Measurements from ENCODE around the gene PTPRD.

The PTPRD gene

DNA sequence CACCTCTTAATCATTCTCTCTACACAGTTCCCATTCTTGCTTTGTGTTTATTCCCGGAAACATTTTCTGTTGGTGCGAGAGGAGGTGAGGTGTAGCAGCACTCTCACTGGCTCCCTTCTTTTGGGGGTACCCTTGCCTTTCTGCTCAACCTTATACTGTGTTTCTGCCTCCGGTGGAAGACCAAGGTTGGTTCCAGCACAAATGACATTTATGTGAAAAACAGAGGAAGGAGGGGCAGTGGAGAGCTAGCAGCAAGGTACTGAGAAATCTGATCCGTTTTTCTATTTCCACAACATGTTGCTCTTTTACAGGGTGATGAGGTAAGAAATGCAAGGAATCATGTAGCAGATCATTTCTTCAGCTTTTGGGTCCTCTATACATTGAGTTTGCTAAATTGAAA lies 2165.2 kb downstream of the PTPRD start:
- DNase-seq, result no peak

DNA sequence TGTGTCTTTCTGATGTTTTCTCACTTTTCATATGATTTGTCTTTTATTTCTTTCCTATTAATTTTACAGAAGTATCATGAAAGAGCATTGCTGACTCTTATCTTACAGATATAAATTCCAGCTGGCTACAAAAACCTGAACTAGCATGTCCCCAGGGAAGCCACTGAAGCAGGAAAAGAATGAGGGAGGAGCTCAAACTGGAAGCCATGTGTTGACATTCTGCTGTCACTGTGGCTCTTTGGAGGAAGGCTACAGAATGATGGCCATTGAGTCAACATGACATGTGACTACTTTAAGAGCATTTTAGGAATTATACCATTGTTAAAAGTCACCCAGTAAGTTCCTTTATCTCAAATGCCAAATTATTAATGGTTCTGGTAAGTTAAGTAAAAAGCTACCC lies 2174.9 kb downstream of the PTPRD start:
- no peak for DNase-seq

DNA sequence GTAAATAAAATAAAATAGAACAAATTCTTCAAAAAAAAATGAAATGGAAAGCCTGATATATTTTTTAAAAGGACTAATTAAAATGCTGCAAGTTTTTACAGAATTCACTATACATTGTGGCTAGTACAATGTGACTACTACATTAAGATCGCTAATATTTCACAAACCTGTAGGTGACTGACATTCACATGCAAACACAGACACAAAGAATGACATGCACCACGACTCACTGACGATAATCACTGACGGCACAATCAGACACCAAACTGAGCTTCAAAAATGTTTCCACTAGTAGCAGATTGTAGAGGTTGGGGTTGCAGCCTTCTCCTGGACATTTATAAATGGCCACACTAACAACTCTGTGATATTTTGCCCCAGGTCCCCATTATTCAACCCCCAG lies 2175.5 kb downstream of the PTPRD start:
- DNase-seq, result no peak

DNA sequence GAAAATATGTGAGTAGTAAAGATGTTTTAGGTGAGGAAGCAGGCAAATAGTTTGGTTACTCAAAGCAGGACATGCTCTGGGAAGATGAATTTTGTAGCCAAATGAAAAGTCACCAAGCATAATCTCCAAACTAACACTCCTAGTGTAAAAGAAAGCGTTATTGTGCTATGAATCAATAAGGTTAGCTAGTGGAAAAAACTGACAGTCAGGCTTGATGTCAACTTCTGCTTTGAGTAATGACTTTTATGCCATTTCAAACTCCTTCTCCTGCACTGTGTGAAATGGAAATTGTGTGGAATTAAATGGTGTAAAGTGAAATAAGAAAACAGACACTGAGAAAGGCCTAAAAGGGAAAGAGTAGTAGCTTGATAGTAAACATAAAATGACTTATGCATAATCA lies 2176.0 kb downstream of the PTPRD start:
- no peak for DNase-seq

DNA sequence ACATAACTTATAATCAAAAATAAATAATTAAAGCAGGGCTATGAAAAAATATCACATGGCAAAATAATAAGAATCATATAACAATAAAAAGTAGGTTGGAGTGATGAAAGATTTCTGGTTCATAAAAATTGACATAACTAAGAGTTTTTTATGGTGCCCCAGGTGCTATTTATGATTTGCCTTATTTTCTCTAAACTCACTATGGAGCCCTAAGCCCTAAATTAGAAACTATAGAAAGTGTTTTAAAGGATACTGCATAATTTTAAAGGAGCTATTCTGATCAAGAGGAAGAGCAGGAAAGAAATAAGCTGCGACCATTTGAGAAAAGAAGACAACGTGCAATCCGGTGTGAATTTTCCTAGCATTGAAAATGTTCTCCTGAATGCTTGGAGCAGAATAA lies 2178.2 kb downstream of the PTPRD start:
- DNase-seq, result no peak

DNA sequence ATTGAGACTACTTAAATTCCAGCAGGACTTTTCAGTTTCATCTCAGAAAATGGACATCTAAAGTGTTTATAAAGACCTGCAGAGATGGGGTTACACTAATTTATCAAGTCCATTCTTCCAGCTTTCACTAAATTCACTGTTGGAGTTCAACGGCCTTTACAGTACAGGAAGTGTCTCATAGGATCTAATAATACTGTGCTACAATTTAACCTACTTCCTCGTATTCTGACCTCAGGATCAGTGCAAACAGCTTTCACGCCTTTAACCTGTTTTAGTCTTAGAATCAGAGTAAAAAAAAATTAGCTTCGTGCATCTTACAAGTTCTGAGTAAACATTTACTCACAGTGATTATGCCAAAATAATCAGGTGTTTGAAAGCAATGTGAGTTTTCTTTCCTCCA lies 2180.6 kb downstream of the PTPRD start:
- no peak for DNase-seq

DNA sequence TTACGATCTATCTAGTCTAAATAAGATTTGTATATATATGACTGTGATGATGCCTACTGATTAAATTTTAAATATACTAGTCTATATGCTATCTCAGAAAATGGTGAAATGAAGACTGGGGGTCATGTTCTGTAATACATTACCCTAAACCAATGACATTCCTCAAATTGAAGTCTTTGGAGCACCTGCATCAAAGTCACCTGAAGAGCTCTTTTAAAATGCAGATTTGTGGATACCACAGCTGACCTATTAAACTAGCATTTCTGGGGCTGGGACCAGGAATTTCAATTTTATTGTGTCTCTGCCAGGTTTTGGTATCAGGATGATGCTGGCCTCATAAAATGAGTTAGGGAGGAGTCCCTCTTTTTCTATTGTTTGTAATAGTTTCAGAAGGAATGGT lies 2181.3 kb downstream of the PTPRD start:
- DNase-seq, result no peak

DNA sequence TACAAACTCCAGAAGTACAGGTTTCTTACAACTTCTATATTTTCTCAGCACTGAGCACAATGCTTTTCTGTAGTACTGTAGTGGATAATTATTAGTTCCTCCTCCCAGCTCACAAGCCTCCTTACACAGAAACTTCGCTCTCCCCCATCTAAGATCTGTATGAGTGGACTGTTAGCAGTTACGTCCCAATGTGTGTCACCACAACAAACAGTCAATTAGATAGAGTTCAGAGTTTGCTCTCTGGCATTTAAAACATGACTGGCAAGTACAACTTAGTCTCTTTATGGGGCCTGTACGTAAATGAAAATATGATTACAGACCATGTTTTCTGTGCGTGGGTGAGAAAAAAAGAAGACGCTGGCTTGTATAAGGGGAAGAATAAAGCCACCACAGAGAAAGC lies 2181.9 kb downstream of the PTPRD start:
- DNase-seq, result no peak

DNA sequence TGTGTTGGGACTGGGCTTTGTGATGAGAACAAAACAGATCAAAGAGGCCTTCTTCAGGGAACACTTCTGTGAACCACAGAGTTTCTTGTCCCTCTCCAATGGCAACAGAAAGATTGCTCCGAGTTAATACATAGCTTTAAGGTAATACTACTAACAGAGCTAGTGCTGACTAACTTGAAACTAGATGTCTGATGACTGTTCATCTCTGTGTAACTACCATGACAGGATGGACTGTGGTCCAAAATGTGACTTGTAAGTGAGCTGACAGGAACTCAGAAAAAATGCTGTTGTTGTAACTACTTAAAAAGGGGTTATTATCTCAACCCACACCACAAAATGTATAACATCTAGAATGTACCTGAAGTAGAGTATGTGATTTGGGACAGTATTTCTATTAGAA lies 2183.0 kb downstream of the PTPRD start:
- DNase-seq, result no peak

DNA sequence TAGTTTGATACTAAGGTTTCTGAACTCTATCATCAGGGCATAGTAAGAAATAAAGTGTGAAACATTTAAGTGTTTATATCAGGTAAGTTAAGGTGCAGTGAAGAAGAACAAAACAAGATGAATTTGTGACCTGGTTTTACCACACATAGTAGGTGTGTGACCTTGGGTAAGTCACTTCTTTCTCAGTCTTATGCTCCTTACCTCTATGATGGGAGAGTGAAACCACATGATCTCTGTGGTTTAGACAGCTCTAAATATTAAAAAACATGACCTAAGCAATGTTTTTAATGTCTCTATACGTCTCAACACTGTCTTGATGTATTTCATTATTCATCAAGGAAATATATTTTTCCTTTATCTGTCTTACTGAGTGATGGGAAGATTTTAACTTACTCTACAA lies 2183.6 kb downstream of the PTPRD start:
- no peak for DNase-seq

DNA sequence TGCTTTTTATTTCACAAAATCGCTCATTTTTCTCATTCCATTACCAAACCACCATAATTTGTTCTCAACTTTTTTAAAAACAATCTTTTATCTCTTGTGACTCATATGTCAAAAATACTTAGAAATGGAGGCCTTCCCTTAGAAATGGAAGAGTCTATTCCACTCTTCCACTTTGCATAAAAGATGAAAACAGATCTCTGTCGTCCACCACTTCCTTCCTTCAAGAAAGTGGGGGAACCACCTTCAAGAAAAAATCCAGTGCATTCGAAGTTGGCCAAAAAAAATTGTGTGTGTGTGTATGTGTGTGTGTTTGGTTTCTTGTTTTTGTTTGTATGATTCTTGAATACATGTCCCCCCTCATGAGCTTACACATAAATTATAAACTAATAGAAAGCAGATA lies 2184.4 kb downstream of the PTPRD start:
- no peak for DNase-seq

DNA sequence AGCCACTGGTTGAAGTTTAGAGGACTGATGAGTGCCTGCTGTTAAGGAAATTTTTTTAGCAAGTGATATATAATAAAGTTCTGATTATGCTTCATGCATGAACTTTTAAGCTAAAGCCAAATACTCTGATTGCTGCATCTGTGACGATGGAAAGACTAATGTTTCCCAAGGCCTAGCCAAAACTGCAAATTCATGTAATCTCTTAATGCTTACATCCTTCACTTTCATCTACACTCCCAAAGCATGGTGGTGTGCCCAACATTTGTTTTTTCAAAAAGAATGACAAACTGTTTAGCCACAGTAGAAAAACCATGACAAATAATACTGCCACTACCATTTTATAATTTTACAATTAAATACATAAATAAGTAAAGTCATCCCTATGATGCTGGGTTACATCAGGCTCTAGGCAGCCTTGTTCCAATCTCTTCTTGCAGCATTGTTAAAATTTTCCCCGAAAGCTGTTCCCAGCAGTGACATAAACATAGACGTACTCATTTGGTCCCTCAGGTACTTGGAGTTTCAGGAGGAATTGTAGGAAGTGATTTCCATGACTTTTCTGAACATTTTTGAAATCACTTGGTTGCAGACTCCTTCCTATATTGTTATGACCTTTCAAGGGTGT lies 2187.9 kb downstream of the PTPRD start:
- DNase-seq, result no peak

DNA sequence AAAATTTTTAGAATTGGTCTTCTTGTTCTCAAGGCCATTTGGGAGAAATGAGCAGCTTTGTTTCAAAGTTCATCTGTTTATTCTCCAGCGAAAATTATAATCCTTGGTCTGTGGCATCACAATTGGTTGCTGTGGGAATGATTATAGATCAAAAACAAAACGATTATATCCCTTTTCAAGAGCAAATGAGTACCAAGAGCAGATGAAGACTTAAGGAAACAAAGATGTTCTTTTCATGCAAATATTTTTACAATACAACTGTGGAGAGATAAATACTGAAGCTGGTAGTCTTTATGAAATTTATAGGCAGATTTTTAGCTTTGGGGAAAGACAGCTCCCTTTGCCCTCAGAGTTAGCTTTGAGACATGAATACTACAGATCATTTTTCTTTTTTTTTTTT lies 2192.4 kb downstream of the PTPRD start:
- DNase-seq, result no peak

DNA sequence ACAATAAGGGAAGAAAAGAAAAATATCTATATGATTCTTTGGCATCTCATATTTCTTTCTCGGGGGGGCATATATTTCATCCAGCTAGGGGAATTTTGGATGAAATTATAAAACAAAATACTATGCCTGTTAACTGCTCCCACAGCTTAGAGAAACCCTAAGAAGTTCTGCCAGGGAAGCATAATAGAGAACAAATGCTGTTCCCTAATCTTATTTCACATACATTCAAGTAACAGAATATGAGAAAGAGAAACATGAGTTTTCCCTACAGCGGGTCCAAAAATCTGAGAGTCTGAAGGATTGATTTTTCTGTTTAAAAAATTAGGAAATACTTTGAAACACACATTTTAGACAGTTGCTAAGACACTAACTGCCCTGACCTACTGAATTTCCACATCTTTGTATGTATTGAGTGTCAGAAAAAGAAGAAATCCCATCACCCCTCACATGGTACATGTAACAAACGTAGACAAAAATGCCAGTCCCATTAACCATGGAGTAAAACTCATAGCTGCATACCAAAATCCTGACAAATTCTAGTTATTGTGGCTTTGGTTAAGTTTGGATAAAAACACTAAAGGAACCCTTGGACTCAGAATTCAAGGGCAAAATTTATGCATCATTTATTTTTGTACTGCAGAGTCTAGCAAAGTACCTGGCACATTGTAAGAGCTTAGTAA lies 2193.1 kb downstream of the PTPRD start:
- no peak for DNase-seq

DNA sequence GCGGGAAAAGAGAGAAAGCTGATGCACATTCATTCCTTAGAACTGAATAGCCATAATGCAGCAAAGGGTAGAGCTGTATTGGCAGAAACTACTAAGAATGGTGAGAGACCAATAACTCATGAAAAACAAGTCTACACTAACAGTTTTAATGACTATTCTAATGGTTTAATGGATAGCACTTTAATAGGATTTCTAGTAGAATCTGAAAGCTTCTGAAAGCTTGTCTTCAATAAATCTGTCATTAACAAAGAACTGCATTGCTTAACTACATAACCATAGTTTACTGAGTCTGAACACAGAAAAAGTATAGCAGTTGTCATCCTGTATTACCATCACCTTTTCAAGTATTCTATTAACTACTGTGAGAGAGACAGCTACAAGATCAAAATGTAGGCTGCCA lies 2195.5 kb downstream of the PTPRD start:
- no peak for DNase-seq

DNA sequence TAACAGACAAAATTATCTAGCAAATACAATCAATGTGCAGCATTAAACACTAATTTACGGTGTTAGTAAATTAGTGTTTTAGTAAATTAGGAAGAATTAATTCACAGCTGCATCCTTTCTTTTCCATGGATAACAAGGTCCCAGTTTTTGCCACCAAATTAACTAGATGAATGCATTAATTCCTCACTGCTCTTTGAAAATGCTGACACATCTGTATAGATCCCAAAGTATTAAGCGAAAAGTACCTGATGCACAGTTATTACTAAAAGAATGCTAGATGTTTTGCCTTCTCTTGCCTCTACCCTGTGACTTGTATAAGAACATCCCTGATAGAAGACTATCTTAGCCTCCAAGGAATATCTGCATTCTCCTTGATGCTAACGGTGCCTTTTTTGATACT lies 2200.5 kb downstream of the PTPRD start:
- DNase-seq, result no peak

DNA sequence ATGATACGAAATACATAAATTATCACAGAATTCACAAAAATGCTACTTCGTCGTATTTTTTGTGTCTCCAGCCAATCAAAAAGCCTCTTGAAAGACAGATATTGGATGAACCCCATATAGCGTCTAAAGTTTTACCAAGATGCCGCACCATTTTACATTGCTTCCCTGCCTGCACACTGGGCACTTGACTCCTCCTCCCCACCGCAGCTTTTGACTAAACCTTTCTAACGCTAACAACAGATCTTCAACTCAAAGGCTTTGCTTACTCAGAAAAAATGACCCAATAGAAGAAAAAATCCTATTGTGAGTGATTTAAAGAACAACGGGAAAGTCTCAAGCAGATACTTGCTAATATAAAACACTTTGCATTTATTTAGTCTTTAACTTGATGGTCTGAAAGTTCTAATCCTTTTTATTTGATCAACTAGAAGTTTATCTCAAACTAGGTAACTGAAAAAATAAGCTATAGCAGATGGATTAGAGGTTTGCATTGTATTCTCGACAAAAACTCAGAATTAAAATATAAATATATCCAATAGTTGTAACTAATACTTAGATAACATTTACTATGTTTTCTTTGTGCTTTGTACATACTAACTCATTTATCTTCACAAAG lies 2204.1 kb downstream of the PTPRD start:
- DNase-seq, result no peak

DNA sequence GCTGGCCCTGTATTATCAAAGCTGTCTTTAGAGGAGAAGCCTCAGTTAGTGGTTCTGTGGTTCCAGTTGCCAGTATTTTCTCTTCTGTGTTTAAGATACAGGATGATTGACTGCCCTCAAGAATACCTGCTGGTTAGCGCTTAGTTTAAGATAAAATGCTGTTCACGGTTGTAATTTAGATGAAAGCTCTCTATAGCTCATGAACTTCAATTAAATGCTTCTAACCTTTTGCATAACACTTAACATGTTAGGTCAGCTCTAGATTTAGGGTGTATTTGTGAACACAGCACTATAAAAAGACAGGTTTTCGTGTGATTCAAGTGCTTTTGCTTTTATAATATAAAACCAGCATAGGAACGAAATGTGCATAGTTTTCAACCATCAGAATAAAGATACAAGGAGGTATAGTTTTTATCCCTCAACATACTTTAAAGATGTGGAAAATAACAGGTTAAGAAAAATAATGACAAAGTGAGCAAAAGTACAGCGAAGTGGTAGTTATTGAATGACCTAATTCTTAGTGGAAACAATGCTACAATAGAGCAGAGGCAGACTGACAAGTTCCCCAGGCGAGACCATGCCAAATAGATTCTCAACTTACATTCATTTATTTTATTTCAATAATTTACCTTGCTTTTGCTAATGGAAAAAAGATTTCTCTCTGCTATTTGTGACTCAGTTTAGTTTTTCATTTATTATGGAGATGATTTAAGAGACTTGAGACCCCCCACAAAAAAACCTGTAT lies 2210.7 kb downstream of the PTPRD start:
- DNase-seq, result no peak

DNA sequence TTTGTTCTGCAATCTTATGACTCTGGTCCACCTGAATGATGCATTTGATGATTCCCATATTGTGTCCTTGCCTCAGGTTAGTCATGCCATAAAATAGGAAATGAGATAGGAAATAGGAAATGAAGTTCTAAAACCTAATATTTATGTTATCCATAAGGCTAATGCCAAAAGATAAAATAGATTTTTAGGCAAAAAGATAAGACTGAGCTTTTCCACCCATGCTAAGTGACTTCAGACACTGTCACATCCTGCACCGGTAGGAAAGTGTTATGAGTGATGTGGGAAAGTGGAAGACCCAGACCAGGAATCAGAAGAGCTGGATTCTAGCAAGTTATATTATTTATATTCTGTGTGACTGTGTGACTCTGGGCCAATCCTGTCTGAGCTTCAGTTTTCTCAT lies 2212.4 kb downstream of the PTPRD start:
- DNase-seq, result no peak

DNA sequence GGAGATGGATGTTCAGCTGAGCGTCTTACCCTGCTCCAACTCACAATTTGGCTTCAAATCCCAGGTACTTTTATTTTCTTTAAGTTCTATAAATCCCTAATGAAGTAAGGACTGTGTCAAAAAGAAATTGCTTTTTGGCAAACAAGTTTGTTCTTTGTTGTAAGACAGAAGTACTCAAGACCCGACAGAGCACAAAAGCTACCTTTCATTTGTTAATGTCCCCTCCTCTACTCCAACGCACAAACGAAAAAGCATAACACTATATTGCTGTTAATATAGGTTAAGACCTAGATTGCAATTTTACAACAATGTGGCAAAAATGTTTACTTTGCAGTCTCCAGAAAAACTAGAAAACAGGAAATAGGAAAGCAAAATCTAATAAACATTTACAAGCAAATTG lies 2217.8 kb downstream of the PTPRD start:
- DNase-seq, result no peak

DNA sequence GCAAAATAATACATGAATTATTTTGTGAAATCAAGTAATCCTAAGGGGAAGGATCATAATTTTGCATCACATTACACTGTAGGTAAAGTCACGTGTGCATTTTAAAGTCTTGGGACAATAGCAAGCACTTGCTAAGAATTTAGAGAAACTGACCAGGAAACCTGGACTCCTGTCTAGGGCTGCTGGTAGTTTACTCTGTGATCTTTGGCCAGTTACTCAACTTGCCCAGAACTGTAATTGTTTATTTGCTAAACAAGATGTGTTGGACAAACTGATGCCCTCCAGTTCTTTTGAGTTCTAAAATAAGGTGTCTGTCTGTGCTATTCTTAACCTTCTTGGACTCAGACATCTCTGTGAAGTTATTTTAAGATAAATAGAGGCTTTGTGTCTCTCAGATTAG lies 2218.5 kb downstream of the PTPRD start:
- DNase-seq, result no peak

DNA sequence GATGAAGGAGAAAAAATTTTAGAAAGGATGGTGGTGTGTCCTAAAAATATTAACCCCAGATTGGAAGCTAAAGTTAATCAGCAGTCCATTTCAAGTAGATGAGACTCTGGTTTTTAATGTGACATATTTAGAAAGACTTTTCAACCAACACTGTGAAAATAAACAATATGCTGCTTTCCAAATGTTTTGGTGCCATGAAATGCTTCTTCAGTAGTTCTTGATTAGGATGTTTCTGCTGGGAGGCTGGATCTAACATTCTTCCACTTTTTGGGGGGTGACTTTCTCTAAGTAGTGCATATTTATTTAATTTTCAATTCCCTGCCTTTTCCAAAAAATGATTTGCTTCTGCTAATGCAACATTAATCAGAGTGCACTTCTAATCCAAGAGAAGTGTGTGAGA lies 2219.9 kb downstream of the PTPRD start:
- DNase-seq, result no peak

DNA sequence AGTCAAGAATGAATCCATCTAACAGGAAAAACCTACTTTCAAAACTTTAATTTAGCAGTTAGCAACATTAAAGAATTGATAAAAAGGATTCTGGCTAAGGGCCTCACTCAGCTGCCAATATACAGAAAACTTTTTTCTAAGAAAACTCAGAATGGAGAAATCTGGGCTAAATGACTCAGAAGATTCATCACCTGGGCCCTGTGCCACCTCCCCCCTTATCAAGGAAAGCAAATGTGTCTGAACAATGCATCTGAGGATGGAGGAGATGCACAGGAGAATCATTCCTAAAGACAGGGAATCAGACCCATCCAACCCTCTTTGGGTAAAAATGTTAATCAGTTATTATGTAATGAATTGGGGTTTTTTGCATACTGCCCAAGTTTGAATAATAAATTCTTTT lies 2221.2 kb downstream of the PTPRD start:
- DNase-seq, result no peak

DNA sequence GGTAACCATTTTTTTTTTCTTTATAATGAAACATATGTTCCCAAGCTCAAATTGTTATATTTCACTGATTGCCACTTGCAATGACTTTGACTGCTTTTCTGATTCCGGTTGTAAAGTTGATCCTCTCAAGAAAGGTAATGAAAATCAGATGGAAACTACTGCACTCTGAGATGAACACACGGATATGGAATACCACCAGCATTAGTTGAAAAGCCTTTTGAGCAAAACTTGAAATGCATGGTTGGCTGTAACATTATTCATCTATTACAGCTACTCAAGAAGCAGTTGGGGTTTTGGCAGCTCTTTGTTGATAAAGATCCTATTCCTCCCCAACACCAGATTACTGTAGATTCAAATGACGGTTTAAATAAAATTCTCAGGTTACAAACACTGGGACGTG lies 2221.7 kb downstream of the PTPRD start:
- no peak for DNase-seq

Data from CD4-positive, alpha-beta T cell treated with Interleukin-6 for 4 hours (primary cell).